ENCODE results near the gene ARMC9. TPM values are rescaled to one million over a fixed set of nuclear protein-coding genes. Genes with fewer than 3 reads are reported as not detected.

ARMC9 gene
- total RNA-seq, 1 experiment from 2014 or later = 67.2 TPM

DNA sequence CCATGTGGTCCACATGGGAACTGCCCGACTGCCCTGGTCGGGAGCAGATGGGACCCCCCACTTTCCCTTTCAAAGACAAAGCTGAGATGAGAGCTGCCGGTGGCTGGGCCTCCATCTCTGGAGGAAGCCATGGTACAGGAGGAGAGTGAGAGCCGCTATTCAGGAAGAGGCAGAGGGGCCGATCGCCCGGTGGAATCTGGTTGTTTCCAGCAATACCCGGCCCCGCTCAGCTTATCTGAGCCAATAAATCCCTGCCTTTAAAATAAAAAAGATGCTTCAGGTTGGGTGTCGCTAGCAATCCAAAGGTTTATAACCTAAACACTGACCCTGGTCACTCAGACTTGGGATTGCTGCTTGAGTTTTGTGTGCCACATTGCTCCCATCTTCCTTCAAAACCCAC is 181.9 kb downstream of the ARMC9 start:
- no peak for DNase-seq (ENCODE audit: low read depth)

- DNase-seq (ENCODE audit: low read depth) = no peak
These were observed 182.8 kb downstream of the ARMC9 start for GRCh38 chr2:231380991-231381847.

- no peak for DNase-seq (ENCODE audit: low read depth)
These were observed 183.7 kb downstream of the ARMC9 start for GRCh38 chr2:231382116-231382515.

DNA sequence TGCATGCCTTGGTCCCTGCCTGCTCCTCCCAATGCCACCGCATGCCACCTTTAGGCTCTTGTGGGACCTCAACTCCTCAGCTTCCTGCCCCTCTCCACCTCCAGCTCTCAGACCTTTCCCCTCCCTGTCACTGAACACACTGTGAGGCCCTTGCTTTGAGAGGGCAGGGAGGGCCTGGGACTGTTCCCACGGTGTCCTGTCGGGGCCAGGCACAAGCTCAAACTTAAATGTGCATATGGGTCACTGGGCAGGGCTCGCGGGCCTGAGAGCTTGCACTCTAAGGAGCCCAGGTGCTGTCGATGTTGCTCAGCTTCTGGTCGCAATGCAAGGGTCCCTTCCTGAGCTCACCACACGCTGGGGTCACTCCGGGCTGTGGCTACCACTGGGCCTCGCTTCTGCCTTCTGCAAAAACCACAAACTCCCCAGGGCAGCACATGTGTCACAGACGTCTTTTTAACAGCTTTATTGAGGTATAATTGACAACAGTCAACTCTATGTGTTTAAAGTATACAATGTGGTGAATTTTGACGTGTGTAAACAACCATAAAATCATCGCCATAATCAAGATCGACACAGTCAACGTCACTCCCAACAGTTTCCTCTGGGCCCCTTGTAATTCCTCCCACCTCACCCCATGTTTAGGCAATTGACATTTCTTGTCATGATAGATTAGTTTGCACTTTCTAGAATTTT is 185.1 kb downstream of the ARMC9 start:
- peak; percentile 86 for DNase-seq (ENCODE audit: low read depth)

- DNase-seq (ENCODE audit: low read depth) = no peak
These were observed 185.6 kb downstream of the ARMC9 start for GRCh38 chr2:231384109-231384435.

DNA sequence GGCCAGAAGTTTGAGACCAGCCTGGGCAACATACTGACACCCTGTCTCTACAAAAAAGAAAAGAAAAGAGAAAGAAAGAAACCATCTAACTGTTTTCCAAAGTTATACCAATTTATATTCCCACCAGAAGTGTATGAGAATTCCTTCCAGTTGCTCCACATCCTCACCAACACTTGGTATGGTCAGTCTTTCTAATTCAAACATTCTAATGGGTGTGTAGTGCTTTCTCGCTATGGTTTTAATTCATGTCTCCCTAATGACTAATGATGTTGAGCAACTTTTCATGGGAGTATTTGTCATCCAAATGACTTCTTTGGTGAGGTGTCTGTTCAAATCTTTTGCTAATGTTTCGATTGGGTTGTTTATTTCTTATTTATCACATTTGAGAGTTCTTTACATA is 186.5 kb downstream of the ARMC9 start:
- DNase-seq (ENCODE audit: low read depth) = peak; percentile 40

- DNase-seq (ENCODE audit: low read depth) = no peak
These were observed 187.0 kb downstream of the ARMC9 start for GRCh38 chr2:231385429-231385828.

DNA sequence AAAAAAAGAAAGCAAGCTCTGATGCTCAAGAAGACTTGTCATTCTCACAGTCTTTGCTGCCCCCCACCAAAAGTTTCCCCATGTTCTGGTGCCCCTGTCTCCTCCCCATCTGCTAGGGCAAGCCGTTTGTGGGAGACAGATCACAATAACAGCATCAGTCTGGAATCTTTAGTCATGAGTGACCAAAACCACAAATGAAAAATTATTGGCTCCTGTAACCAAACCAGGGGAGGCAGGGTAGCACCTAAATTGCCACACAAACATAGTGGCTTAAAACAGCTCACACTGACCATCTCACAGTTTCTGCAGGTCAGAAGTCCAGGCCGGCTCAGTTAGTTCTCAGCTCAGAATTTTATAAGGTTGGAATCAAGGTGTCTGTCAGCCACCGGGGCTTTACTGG is 188.0 kb downstream of the ARMC9 start:
- peak; percentile 91 for DNase-seq (ENCODE audit: low read depth)

GRCh38 chr2:231387904-231388724 is 189.7 kb downstream of the ARMC9 start:
- DNase-seq (ENCODE audit: low read depth) = peak; percentile 91

DNA sequence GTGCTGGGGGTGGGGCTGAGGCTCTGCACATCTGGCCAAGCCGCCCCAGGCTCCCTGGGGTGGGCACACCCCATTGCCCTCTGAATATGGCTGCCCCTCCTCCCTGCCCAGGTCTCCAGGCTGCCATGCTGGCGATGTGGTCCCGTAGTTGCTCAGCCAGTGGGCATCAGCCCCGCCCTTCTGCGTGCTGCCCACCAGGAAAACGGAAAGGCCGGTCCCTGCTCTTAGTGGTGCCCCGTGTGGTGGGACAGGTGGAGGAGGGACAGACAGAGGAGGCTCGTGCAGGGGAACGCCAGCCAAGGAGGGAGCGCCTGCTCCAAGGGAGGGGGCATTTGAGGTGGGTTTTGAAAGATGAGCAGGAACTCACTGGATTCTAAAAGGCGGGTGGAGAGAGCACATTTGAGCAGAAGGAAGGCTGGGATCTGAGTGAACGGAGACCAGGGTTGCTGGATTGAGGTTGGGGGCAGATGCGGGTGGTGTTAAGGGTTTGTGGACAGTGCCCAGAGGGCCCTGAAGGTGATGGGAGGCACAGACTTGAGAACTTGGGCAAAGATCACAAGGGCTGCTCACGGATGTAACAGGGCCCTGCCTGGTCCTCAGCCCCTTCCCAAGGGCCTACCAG is 190.4 kb downstream of the ARMC9 start:
- DNase-seq (ENCODE audit: low read depth) = no peak

GRCh38 chr2:231390667-231391066 is 192.2 kb downstream of the ARMC9 start:
- no peak for DNase-seq (ENCODE audit: low read depth)

DNA sequence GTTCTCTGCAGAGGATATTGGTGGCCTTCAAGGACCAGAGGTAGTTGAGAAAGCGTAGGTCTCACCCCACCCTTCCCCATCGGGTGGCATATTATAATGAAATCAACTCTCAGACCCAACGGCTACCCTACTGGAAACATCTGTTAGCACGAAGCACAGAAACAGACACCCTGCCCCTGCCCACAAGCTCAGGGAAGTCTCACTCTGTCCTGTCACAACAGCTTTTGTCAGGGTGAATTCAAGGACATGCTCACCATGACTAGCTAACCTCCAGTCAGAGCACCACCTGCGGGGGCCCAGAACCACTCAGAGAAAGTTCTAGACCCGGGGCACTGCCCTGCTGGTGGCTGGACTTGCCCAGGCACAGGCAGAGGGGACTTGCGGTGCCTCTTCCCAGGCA is 193.6 kb downstream of the ARMC9 start:
- no peak for DNase-seq (ENCODE audit: low read depth)

DNA sequence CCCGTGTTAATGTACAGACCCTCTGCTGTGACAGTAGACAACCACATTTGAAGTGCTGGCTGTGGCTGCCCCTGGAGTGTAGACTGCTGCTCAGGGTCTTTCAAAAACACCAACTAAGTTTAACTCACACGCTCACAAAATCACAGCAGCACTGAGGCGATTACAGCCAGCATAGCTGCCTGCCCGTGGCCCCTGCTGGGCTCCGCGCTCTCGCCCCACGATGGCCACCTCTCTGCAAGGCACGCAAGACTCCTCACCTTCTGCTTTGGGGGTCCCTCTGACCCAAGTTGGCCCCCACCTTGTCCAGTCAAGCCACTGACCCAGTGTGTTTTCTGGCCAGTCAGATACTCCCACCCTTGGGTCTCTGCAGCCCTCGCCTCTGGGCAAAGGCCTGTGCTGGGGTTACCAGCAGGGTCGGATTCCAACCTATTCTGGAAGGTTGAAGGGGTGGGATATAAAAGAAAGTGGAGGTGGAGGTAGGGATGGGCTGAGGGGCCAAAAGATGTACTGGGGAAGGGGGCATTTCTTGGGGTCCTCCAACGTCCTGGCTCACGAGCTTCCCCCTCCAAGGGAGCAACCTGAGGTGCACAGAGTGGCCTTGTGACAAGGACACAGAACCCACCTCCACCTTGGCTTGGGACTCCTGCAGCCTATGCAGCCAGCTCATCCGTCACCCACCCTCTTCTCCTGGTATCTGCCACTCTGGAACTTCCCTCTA is 194.2 kb downstream of the ARMC9 start:
- DNase-seq (ENCODE audit: low read depth) = no peak

GRCh38 chr2:231393149-231394131 is 195.0 kb downstream of the ARMC9 start:
- DNase-seq (ENCODE audit: low read depth) = no peak

DNA sequence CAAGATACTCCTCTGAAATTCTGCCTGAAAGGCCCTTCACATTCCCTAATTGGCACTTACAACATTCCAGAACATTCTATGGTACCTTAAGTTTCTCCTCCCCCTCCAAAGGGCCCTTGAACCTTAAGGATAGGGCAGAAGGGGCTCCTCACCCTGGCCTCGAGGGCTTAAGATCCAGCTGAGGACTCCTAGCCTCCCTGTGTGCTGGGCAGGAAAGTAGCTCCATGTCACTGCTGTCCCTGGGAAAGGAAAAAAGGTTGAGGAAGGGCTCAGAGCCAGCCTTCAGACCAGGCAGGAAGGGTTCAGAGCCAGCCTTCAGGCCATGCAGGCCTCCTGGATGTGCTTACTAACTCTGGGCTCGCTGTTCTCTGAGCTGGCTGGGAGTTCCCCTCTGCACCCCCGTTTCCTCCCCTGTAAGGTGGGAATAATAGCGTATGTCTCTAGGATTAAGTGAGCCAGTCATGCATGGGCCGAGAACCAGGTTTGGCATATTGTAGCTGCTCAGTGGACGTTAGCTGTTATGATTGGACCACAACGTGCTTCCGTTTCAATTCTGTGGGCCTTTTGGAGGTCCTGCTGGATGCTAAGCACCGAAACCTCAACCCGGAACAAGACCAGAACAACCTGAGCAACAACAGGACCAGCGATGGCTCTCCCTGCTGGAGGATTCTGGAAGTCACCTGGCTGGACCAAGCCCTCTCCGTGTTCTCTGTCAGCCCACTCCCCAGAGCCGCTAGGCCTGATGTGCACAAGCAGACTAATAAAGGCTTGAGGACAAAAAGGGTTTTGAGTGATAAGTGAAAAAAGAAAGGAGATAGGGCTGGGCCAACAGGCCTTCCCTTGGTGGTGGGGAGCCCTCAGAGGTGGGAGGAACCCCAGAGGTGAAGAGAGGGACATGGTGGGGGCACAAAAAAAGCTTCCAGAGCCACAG is 196.0 kb downstream of the ARMC9 start:
- DNase-seq (ENCODE audit: low read depth) = no peak

GRCh38 chr2:231395188-231396057 is 197.0 kb downstream of the ARMC9 start, which contains the start of gene B3GNT7:
Gene B3GNT7, plus strand, starts transcription at chr2:231395710. Its CDS starts 94 bp downstream, at chr2:231395804.
- no peak for DNase-seq (ENCODE audit: low read depth)

DNA sequence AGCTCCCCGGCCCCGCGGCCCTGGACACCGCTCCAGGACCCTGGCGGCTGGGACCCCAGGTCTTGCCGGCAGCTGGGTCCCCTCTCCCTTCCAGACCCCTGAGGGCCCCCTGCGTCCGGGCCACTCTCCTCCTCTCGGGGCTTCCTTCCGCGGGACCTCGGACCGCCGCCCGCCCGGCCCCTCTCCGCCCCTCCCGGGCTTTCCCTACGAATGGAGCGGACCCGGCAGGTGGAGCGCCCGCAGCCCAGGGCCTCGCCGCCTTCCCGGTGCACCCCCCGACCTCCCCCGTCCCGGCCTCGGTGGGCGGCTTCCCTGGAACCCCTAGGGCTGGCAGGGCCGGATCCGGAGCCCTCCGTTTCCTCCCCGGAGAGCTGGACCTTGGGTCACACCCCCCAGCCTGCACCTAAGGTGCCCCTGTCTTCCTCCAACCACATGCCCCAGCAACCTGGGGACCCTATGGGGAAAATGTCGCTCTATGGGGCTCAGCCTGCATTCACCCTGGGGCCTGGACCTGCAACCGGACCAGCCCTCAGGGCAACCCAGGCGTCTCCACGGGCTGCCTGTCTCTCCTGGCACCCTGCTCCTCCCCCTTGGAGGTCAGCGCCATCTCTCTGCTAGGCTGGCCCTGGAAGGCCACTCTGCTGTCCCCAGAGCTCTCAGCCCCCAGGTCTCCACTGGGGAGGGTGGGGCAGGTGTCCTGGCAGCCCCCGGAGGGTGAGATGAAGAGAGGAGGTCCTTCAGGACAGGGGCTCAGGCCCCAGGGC is 197.8 kb downstream of the ARMC9 start:
- DNase-seq (ENCODE audit: low read depth) = no peak

Data from RPMI7951 (cell line).